K562 (cell line): ENCODE measurements around the gene TRAF7. TPM values are rescaled to one million over a fixed set of nuclear protein-coding genes. Genes with fewer than 3 reads are reported as not detected.
A peak's percentile ranks its signal among the peaks of the same experiment; 100 is the strongest.

ENCODE experiments used
- ILF3 ChIP-seq: fragments of 450-650 bp; IDR thresholded peaks from 2 replicates; pipeline ENCODE4 v1.6.1; 2018; ENCODE audit warnings: antibody characterized with exemption, mild to moderate bottlenecking, moderate library complexity, borderline replicate concordance
- KLF13 ChIP-seq: fragments of 450-650 bp; IDR thresholded peaks from 2 replicates; pipeline ENCODE4 v1.6.1; 2016; ENCODE audit warnings: missing genetic modification characterization, low read depth, mild to moderate bottlenecking, missing compliant biosample characterization, moderate library complexity, borderline replicate concordance
- NFATC3 ChIP-seq: fragments of 450-650 bp; IDR thresholded peaks from 2 replicates; pipeline ENCODE4 v1.6.1; 2017; ENCODE audit warnings: mild to moderate bottlenecking
- PHB ChIP-seq: fragments of 250-450 bp; sonication (Bioruptor Pico); IDR thresholded peaks from 2 replicates; pipeline ENCODE4 v1.5.0; 2021
- PHF21A ChIP-seq: fragments of 450-650 bp; IDR thresholded peaks from 2 replicates; pipeline ENCODE4 v1.6.1; 2017; ENCODE audit warnings: low read depth, borderline replicate concordance
- PHF8 ChIP-seq: fragments of 200-600 bp; sonication (generic); IDR thresholded peaks from 2 replicates; pipeline ENCODE4 v1.6.1; 2012; ENCODE audit warnings: mixed run types, mild to moderate bottlenecking, inconsistent platforms, low read length, moderate library complexity, borderline replicate concordance
- SAFB2 ChIP-seq: fragments of 200-400 bp; formaldehyde crosslinking; IDR thresholded peaks from 2 replicates; pipeline ENCODE4 v1.6.1; 2018; ENCODE audit warnings: borderline replicate concordance, low read length, low read depth, moderate library complexity; ENCODE audit not compliant: severe bottlenecking
- SAP30 ChIP-seq: fragments of 200-600 bp; sonication (generic); IDR thresholded peaks from 2 replicates; pipeline ENCODE4 v1.6.1; 2012; ENCODE audit warnings: borderline replicate concordance, low read depth, mild to moderate bottlenecking, moderate library complexity, low read length, control low read depth, inconsistent platforms; ENCODE audit not compliant: insufficient read depth, poor library complexity, severe bottlenecking
- SIRT6 ChIP-seq: IDR thresholded peaks from one replicate; pipeline ENCODE4 v1.6.1; 2012; ENCODE audit warnings: low read depth, mild to moderate bottlenecking, control low read depth, inconsistent platforms, low read length, moderate library complexity
- ZNF384 ChIP-seq: IDR thresholded peaks from 2 replicates; pipeline ENCODE4 v1.6.1; 2012; ENCODE audit warnings: low read depth, low read length, improper control_type of control experiment
- polyA plus RNA-seq, 8 experiments: library from polyadenylated mRNA; depleted of rRNA in 4 of 8; stranded (reverse) in 5 of 8; unstranded in 3 of 8; fragments of >200 nt; fragmentation: Nextera tagmentation in 2 of 8; fragmentation: Illumina TruSeq in 1 of 8; extraction: Ambion mirVana in 2 of 8; extraction: Trizol in 1 of 8; gene quantifications; 2 replicates each; pipeline versions ENCODE4 v1.2.1 to v1.2.3, GENCODE V29; 2011 to 2014; ENCODE audit warnings: inconsistent platforms in 1 of 8, missing spikeins in 1 of 8
- total RNA-seq, 7 experiments: library from RNA; depleted of rRNA in 6 of 7; stranded (reverse); fragments of >200 nt in 6 of 7; fragmentation: Illumina TruSeq in 2 of 7; extraction: Trizol in 2 of 7; gene quantifications; 2 replicates each; pipeline versions ENCODE4 v1.2.1 to v1.2.3, GENCODE V29; 2011 to 2021; ENCODE audit warnings: low replicate concordance in 1 of 7
- TF ChIP-seq, protein P1 (sequence below): fragments of 200-800 bp; sonication (Bioruptor generic); IDR thresholded peaks from 2 replicates; pipeline ENCODE4 v1.6.1; 2017; ENCODE audit warnings: missing genetic modification characterization, missing compliant biosample characterization
- TF ChIP-seq, protein P2 (sequence below): fragments of 450-650 bp; formaldehyde crosslinking; IDR thresholded peaks from 2 replicates; pipeline ENCODE4 v1.4.0; 2022; ENCODE audit warnings: missing genetic modification characterization
- TF ChIP-seq, protein P3 (sequence below): fragments of 450-650 bp; IDR thresholded peaks from 2 replicates; pipeline ENCODE4 v1.6.1; 2018; ENCODE audit warnings: mild to moderate bottlenecking, low read depth; ENCODE audit not compliant: partially characterized antibody

The TRAF7 gene
- total and polyA plus RNA-seq, 9 of the 15 experiments (the other 6 are each of a cell fraction or from before 2014, with no cell fraction given): 1.1 to 113 (median 41.6) TPM

DNA sequence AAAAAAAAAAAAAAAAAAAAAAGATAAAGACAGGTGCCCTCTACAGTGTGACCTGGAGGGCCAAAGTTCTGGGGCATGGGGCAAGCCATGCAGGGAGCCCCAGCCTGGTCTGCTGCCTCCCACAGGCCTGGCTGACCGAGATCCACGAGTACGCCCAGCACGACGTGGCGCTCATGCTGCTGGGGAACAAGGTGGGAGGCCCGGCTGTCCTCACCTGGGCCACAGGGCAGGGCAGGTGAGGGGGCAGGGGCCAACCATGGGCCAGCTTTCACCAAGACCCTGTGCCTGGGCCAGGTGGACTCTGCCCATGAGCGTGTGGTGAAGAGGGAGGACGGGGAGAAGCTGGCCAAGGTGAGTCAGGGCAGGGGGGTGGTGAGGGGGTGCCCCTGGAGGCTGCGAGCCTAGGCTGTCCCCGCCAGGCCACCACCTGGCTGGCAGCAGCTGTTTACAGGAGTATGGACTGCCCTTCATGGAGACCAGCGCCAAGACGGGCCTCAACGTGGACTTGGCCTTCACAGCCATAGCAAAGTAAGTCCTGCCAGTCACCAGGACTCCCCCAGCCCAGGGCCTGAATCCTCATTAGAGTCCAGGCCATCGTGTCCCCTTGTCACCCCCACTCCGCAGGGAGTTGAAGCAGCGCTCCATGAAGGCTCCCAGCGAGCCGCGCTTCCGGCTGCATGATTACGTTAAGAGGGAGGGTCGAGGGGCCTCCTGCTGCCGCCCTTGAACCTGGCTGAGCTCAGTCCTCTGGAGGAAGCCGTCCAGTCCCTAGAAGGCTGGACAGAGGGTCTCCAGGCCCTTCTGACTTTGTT is 2.7 kb upstream of the TRAF7 start (continued):
- TF ChIP-seq ZNF384 (peak; percentile 86), PHF8 (peak; percentile 20; the same call in 1 of the 2 replicates), SIRT6 (peak; percentile 35), KLF13 (tag) (peak; percentile 38; the same call in 1 of the 2 replicates), PHF21A (no peak), SAP30 (peak; percentile 9), NFATC3 (no peak), ILF3 (no peak), PHB (CRISPR knock-in tag) (no peak), SAFB2 (no peak)
- TF ChIP-seq, protein P1, sequence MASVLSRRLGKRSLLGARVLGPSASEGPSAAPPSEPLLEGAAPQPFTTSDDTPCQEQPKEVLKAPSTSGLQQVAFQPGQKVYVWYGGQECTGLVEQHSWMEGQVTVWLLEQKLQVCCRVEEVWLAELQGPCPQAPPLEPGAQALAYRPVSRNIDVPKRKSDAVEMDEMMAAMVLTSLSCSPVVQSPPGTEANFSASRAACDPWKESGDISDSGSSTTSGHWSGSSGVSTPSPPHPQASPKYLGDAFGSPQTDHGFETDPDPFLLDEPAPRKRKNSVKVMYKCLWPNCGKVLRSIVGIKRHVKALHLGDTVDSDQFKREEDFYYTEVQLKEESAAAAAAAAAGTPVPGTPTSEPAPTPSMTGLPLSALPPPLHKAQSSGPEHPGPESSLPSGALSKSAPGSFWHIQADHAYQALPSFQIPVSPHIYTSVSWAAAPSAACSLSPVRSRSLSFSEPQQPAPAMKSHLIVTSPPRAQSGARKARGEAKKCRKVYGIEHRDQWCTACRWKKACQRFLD: 0 out of 2 replicates have a peak, but pooled peaks have one; percentile 8
- TF ChIP-seq, protein P2, sequence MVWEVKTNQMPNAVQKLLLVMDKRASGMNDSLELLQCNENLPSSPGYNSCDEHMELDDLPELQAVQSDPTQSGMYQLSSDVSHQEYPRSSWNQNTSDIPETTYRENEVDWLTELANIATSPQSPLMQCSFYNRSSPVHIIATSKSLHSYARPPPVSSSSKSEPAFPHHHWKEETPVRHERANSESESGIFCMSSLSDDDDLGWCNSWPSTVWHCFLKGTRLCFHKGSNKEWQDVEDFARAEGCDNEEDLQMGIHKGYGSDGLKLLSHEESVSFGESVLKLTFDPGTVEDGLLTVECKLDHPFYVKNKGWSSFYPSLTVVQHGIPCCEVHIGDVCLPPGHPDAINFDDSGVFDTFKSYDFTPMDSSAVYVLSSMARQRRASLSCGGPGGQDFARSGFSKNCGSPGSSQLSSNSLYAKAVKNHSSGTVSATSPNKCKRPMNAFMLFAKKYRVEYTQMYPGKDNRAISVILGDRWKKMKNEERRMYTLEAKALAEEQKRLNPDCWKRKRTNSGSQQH (CRISPR knock-in tag): peak; percentile 52; the same call in 1 of the 2 replicates
- TF ChIP-seq, protein P3, sequence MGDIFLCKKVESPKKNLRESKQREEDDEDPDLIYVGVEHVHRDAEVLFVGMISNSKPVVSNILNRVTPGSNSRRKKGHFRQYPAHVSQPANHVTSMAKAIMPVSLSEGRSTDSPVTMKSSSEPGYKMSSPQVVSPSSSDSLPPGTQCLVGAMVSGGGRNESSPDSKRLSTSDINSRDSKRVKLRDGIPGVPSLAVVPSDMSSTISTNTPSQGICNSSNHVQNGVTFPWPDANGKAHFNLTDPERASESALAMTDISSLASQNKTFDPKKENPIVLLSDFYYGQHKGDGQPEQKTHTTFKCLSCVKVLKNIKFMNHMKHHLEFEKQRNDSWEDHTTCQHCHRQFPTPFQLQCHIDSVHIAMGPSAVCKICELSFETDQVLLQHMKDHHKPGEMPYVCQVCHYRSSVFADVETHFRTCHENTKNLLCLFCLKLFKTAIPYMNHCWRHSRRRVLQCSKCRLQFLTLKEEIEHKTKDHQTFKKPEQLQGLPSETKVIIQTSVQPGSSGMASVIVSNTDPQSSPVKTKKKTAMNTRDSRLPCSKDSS: no peak
